Sigmoid colon (tissue), 7 donors: Measurements from ENCODE around the gene TLE1. TPM values are rescaled to one million over a fixed set of nuclear protein-coding genes. Genes with fewer than 3 reads are reported as not detected.

Experiments used
- DNase-seq: peaks from one replicate; pipeline ENCODE4 v3.0.0-alpha.2; 2019
- H3K27ac ChIP-seq, 4 donors: fragments of 200-600 bp; sonication (generic); one replicate each; pipeline ENCODE4 v1.5.1; 2016 to 2019; ENCODE audit warnings: mild to moderate bottlenecking in 1 of 4
- H3K27me3 ChIP-seq, 3 donors: fragments of 200-600 bp; sonication (generic); one replicate each; pipeline ENCODE4 v1.5.1; 2019; ENCODE audit warnings: mild to moderate bottlenecking in 1 of 3
- H3K36me3 ChIP-seq, 4 donors: fragments of 200-600 bp; sonication (generic); one replicate each; pipeline ENCODE4 v1.5.1; 2016 to 2019
- H3K4me1 ChIP-seq, 4 donors: fragments of 200-600 bp; sonication (generic); one replicate each; pipeline ENCODE4 v1.5.1; 2017 to 2019
- H3K4me3 ChIP-seq, 4 donors: fragments of 200-600 bp; sonication (generic); one replicate each; pipeline ENCODE4 v1.5.1; 2017 to 2019; ENCODE audit warnings: mild to moderate bottlenecking in 2 of 4, moderate library complexity in 1 of 4
- H3K9me3 ChIP-seq, 4 donors: fragments of 200-600 bp in 3 of 4; sonication (generic) in 3 of 4; one replicate each; pipeline versions ENCODE4 v1.5.1 to v1.6.1; 2013 to 2019
- POLR2A ChIP-seq, 2 donors: fragments of 450-650 bp; IDR thresholded peaks; one replicate each; pipeline ENCODE4 v1.6.1; 2016; ENCODE audit warnings: antibody characterized with exemption in 2 of 2, mild to moderate bottlenecking in 2 of 2, moderate library complexity in 2 of 2
- POLR2AphosphoS5 ChIP-seq, 4 donors: sonication (generic); formaldehyde crosslinking; IDR thresholded peaks; one replicate each; pipeline ENCODE4 v1.6.1; 2017; ENCODE audit warnings: antibody characterized with exemption in 4 of 4
- WGBS, 2 donors: extraction: QIAGEN DNeasy Blood & Tissue Kit; methylation state at CpG; one replicate each; pipeline ENCODE4 v1.1.7; 2013; 5-methylcytosine and 5-hydroxymethylcytosine counted together
- intact Hi-C: fragments of 100-400 bp; cut with DNase I; formaldehyde crosslinking; loops from one replicate; pipeline ENCODE4 v1.15.1; 2023
- polyA plus RNA-seq, 3 donors: library from polyadenylated mRNA; stranded (reverse); fragments of 200-250 nt; gene quantifications; one replicate each; pipeline ENCODE4 v1.2.3, GENCODE V29; 2013
- small RNA-seq, 3 donors: library from RNA; depleted of rRNA; stranded (forward); fragments of <200 nt; gene quantifications; one replicate each; pipeline ENCODE3, GENCODE V24; 2016
- total RNA-seq, 4 donors: library from RNA; depleted of rRNA; stranded (reverse); fragments of >200 nt; gene quantifications; one replicate each; pipeline ENCODE4 v1.1.0, GENCODE V29; 2016
- donor health status: healthy with polysubstance abuse.
- donor health status: Bipolar disorder and iron deficiency.
- donor health status: healthy.

The TLE1 gene
- total and polyA plus RNA-seq, 7 donors, result 28.9 to 54.6 (median 45.7) TPM

DNA sequence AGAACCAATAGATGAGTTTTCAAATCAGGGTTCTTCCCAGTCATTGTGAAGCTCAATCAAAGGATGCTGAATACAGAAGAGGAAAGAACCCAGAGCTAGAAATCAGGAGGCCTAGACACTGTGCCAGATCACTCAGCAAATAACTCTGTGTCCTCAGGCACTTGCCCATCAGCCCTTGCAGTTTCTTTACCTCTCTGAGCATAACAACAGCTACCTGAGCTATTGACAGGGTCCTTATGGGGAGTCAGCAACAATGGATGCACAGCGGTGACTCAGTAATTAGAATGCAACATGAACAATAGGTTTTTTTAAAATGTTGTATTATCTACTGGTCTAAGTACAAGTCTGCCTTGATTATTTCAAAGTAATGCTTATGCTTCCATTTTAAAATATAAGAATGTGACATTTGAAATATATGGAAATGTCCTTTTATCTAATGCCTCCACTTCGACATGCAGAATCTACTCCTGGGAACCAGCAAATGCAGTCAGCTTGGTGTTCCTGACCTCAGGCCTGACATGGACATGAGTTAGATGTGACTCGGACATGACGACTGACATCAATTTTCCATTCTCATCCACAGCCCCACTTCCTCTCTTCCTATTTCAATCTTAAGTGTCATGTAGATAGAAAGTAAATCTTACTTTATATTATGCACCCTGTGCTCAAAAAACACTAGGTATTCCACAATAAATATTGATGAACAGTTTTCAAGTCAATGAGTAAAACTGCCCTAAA, 155.0 kb downstream of the TLE1 start:
- intact Hi-C loops, result no loop called here
- Histone ChIP-seq H3K27me3 (no peaks in the 10 kb centered on the region), H3K4me3 (no peak overlapping the region), H3K36me3 (no peaks in the 10 kb centered on the region), H3K27ac (no peak overlapping the region), H3K9me3 (no peaks in the 10 kb centered on the region), H3K4me1 (no peaks in the 10 kb centered on the region)
- TF ChIP-seq POLR2AphosphoS5 (IDR thresholded peaks at IDR 0.05), result no peak
- TF ChIP-seq POLR2A (IDR thresholded peaks at IDR 0.05), result no peak
- WGBS, 2 donors, result 89 to 95% methylated on average over 4 of the region's 4 CpGs
- DNase-seq, result no peak

Small RNA genes within 50 kb of the gene (small RNA-seq; reads per million reads assigned to genes)
- 0 reads per million in 3 donors for gene RNU6-1035P

Other genes starting within 250 kb of the TLE1 start
- not detected for gene SPATA31D4, start 238.9 kb upstream of the TLE1 start, total RNA-seq
- gene SPATA31D4, start 238.9 kb upstream of the TLE1 start, polyA plus RNA-seq, result under 1 TPM in 1 of 3 donors, not detected in 2; 0.23 TPM